GM12872 (cell line): ENCODE results near the gene PBXIP1.
A peak's percentile ranks its signal among the peaks of the same experiment; 100 is the strongest.

Experiments
- TF ChIP-seq, protein P1 (sequence below): IDR thresholded peaks from 3 replicates; pipeline ENCODE4 v1.5.1; 2011; ENCODE audit warnings: low read depth, mild to moderate bottlenecking, low read length, moderate library complexity; ENCODE audit not compliant: insufficient read depth

Gene PBXIP1

DNA sequence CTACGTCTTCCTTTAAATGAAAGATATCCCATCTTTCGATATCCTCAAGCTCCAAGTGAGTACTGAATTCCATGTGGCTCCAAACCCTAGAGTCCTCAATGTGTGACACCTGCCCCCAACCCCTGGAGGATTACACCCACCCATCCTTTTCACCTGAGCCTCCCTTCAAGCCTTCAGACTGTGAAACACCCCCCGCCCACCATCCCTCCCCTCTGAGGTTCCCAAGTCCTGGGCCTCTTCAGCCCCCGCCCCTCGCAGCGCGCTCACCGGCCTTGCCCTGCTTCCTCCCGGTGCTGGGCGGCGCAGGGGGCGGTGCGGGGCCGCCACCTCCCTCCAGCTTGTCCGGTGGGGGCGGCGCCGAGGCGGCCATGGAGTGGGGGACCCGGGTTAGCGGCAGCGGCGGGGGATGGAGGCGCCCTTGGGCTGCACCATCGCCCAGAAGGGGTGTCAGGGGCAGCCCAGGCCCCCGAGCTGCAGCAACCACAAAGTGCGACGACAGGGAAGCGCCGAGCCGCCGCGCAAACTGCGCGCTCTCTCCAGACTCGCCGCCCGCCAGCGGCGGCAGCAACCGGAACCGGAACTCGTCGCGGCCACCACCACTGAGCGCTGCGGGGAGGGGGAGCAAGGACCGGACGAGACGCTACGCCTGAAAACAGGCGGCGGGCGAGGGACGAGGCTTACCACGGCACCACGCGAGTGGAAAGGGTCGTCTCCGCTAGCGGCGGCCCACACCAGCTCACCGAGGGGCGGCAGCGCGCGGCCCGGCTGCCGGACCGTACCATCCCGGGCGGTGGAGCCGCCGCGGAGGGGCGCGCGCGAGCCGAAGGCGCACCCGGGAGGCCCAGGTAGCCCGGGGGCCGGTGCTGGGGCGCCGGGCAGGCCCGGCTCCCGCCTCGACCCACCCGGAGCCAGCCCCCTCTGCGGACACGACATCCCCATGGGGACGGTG, 5.6 kb upstream of the PBXIP1 start, which contains the start of gene PYGO2:
Gene PYGO2 (minus strand): TSS at position 576 of the 949 bp plus-strand sequence. CDS start 206 bp downstream, at position 370.
- TF ChIP-seq, protein P1, sequence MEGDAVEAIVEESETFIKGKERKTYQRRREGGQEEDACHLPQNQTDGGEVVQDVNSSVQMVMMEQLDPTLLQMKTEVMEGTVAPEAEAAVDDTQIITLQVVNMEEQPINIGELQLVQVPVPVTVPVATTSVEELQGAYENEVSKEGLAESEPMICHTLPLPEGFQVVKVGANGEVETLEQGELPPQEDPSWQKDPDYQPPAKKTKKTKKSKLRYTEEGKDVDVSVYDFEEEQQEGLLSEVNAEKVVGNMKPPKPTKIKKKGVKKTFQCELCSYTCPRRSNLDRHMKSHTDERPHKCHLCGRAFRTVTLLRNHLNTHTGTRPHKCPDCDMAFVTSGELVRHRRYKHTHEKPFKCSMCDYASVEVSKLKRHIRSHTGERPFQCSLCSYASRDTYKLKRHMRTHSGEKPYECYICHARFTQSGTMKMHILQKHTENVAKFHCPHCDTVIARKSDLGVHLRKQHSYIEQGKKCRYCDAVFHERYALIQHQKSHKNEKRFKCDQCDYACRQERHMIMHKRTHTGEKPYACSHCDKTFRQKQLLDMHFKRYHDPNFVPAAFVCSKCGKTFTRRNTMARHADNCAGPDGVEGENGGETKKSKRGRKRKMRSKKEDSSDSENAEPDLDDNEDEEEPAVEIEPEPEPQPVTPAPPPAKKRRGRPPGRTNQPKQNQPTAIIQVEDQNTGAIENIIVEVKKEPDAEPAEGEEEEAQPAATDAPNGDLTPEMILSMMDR, result peak; percentile 59; the same call in 2 of the 3 replicates

- TF ChIP-seq, protein P1, result no peak
Measured at GRCh38 chr1:154960446-154961136, 4.7 kb upstream of the PBXIP1 start.

GRCh38 chr1:154959426-154959780, 3.5 kb upstream of the PBXIP1 start:
- TF ChIP-seq, protein P1, result no peak

DNA sequence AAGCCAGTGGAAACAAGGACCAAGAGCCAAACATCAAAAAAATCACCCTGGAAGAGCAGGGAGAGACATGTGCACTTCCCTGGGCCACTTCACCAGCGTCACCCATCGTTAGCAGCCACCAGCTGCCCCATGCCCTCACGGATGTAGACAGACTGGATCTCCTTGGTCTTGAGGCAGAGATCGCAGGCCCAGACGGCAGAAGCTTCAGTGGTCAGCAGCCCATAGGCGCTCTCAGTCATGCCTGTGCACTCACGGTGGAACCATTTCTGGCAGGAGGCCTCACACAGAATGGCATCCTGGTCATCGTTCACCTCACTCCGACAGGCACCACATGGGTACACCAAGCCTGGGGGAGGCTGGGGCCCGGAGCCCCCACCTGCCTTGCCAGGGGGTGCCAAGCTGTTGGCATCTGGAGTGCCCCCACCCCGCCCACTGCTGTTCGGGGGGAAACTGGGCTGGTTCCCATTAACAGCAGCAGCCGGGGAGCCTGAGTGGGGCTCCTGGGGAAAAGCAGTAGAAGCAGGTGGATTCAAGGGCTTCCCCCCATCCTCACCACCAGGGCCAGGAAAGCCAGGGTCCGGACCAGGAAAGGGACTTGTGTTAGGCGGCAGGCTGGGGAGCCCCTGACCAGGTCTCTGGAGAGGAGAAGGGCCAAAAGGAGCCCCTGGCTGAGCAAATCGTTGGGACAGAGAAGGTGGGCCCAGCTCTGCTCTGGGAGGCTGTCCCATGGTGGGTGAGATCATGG, 3.0 kb upstream of the PBXIP1 start:
- TF ChIP-seq, protein P1, result no peak

DNA sequence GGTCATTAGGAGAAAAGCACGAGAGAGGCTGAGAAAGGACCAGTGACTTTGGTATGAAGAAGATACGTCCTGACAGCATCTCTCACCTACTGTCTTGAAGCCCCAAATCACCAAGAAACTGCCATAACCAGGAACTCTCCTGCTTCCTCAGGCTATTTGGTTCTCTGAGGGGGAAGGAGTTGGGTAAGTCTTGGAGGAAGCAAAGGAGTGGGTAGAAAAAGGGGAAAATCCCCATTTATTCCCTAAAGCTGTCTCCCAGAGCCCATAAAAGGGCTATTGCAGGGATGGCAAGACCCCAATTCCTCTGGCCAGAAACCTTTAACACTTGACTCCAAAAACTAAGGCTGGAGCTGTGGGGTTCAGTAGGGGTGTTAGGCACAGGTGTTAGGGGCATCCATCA, 2.1 kb upstream of the PBXIP1 start:
- TF ChIP-seq, protein P1, result no peak

GRCh38 chr1:154957091-154957657, 1.3 kb upstream of the PBXIP1 start:
- TF ChIP-seq, protein P1, result no peak

GRCh38 chr1:154956544-154956941, 644 bp upstream of the PBXIP1 start:
- TF ChIP-seq, protein P1, result no peak
